MCF 10A (cell line): ENCODE results near the gene JMJD4. TPM values are rescaled to one million over a fixed set of nuclear protein-coding genes. Genes with fewer than 3 reads are reported as not detected.

ENCODE experiments used
- BruUV-seq: library from RNA; stranded (reverse); fragments of 400-500 nt; replicated peaks from 2 replicates; lab custom pipeline; 2021; lab: Mats Ljungman, UMichigan
- CTCF ChIA-PET: fragments of 300-600 bp; sonication (Branson Sonifier 250); formaldehyde crosslinking; extraction: SDS; loops from one replicate; lab custom pipeline; 2021; ENCODE audit warnings: antibody characterized with exemption, inconsistent platforms; lab: Yijun Ruan, JAX
- POLR2A ChIA-PET: fragments of 300-600, 350-650 bp; sonication (Branson Sonifier 250); formaldehyde crosslinking; extraction: SDS; loops from one replicate; lab custom pipeline; 2020; ENCODE audit warnings: antibody characterized with exemption, inconsistent platforms; lab: Yijun Ruan, JAX
- DNase-seq: peaks from one replicate; pipeline ENCODE4 v3.0.0-alpha.2; 2018; ENCODE audit not compliant: unreplicated experiment
- H3K27ac Mint-ChIP-seq: one replicate; pipeline ENCODE4 v1.8.0; 2022; ENCODE audit warnings: mild to moderate bottlenecking, low read depth, mixed read lengths; ENCODE audit not compliant: unreplicated experiment
- H3K27me3 Mint-ChIP-seq: one replicate; pipeline ENCODE4 v1.8.0; 2022; ENCODE audit warnings: mixed read lengths; ENCODE audit not compliant: insufficient read depth, unreplicated experiment
- H3K36me3 Mint-ChIP-seq: one replicate; pipeline ENCODE4 v1.8.0; 2022; ENCODE audit warnings: mild to moderate bottlenecking, moderate library complexity, mixed read lengths; ENCODE audit not compliant: insufficient read depth, unreplicated experiment
- H3K4me1 Mint-ChIP-seq: one replicate; pipeline ENCODE4 v1.8.0; 2022; ENCODE audit warnings: mixed read lengths; ENCODE audit not compliant: insufficient read depth, unreplicated experiment
- H3K4me3 Mint-ChIP-seq: one replicate; pipeline ENCODE4 v1.8.0; 2022; ENCODE audit warnings: mild to moderate bottlenecking, moderate library complexity, mixed read lengths; ENCODE audit not compliant: unreplicated experiment
- H3K9me3 Mint-ChIP-seq: one replicate; pipeline ENCODE4 v1.8.0; 2022; ENCODE audit warnings: mixed read lengths; ENCODE audit not compliant: unreplicated experiment
- intact Hi-C: fragments of 100-400 bp; cut with micrococcal nuclease; formaldehyde crosslinking; loops from 2 replicates; pipeline ENCODE4 v1.14.1; 2022
- total RNA-seq: library from RNA; stranded (reverse); gene quantifications from 2 replicates; pipeline ENCODE4 v1.2.3, GENCODE V29; 2022
- TF ChIP-seq, protein P1 (sequence below): fragments of 200-600 bp; IDR thresholded peaks from one replicate; pipeline ENCODE4 v1.8.0; 2022; ENCODE audit warnings: antibody characterized with exemption, mild to moderate bottlenecking; ENCODE audit not compliant: unreplicated experiment

The JMJD4 gene
- total RNA-seq, 1 experiment from 2014 or later: 43.2 TPM

GRCh38 chr1:227685807-227686206 is 49.3 kb downstream of the JMJD4 start:
- Mint-ChIP-seq H3K4me3 (no peak overlapping the region), H3K9me3 (peaks cover 41% of the 10 kb centered on the region), H3K36me3 (peaks cover 6% of the 10 kb centered on the region), H3K27ac (no peak overlapping the region), H3K4me1 (no peaks in the 10 kb centered on the region), H3K27me3 (no peaks in the 10 kb centered on the region)
- TF ChIP-seq, protein P1, sequence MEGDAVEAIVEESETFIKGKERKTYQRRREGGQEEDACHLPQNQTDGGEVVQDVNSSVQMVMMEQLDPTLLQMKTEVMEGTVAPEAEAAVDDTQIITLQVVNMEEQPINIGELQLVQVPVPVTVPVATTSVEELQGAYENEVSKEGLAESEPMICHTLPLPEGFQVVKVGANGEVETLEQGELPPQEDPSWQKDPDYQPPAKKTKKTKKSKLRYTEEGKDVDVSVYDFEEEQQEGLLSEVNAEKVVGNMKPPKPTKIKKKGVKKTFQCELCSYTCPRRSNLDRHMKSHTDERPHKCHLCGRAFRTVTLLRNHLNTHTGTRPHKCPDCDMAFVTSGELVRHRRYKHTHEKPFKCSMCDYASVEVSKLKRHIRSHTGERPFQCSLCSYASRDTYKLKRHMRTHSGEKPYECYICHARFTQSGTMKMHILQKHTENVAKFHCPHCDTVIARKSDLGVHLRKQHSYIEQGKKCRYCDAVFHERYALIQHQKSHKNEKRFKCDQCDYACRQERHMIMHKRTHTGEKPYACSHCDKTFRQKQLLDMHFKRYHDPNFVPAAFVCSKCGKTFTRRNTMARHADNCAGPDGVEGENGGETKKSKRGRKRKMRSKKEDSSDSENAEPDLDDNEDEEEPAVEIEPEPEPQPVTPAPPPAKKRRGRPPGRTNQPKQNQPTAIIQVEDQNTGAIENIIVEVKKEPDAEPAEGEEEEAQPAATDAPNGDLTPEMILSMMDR: no peak
- POLR2A ChIA-PET: no interaction called here
- intact Hi-C loops: no loop called here
- CTCF ChIA-PET: no interaction called here
- DNase-seq: no peak
- BruUV-seq: no TSS peak

Other genes starting within 250 kb of the JMJD4 start
- gene ZNF678, start 171.7 kb downstream of the JMJD4 start, total RNA-seq: 10.8 and 13.0 TPM in 2 replicates
- 38.0 and 44.0 TPM in 2 replicates for gene SNAP47, start 133 bp upstream of the JMJD4 start, total RNA-seq
- gene PRSS38, start 80.4 kb upstream of the JMJD4 start, total RNA-seq: not detected in 2 replicates
- gene WNT9A, start 212.6 kb upstream of the JMJD4 start, total RNA-seq: 2.6 and 6.6 TPM in 2 replicates